Stimulated activated memory B cell treated with anti-CD40 and anti-IgM and Interleukin-4, amounts not matched to agents 10 μg/mL and 1 μg/mL and 100 μg/mL, for 72 hours (primary cell): ENCODE results near the gene CAGE1.

Experiments
- ATAC-seq: fragments of 150-1000 bp; cut with Tn5 transposase; 2 replicates; pipeline ENCODE4 v1.10.0; 2021
- H3K27ac Mint-ChIP-seq: one replicate; pipeline ENCODE4 v1.8.0; 2022; ENCODE audit warnings: mild to moderate bottlenecking, mixed read lengths
- H3K27me3 Mint-ChIP-seq: one replicate; pipeline ENCODE4 v1.8.0; 2022; ENCODE audit warnings: mixed read lengths
- H3K36me3 Mint-ChIP-seq: one replicate; pipeline ENCODE4 v1.8.0; 2022; ENCODE audit warnings: mixed read lengths
- H3K4me1 Mint-ChIP-seq: one replicate; pipeline ENCODE4 v1.8.0; 2022; ENCODE audit warnings: mixed read lengths
- H3K4me3 Mint-ChIP-seq: one replicate; pipeline ENCODE4 v1.8.0; 2022; ENCODE audit warnings: mild to moderate bottlenecking, moderate library complexity, mixed read lengths
- H3K9me3 Mint-ChIP-seq: one replicate; pipeline ENCODE4 v1.8.0; 2022; ENCODE audit warnings: mixed read lengths

CAGE1 gene

DNA sequence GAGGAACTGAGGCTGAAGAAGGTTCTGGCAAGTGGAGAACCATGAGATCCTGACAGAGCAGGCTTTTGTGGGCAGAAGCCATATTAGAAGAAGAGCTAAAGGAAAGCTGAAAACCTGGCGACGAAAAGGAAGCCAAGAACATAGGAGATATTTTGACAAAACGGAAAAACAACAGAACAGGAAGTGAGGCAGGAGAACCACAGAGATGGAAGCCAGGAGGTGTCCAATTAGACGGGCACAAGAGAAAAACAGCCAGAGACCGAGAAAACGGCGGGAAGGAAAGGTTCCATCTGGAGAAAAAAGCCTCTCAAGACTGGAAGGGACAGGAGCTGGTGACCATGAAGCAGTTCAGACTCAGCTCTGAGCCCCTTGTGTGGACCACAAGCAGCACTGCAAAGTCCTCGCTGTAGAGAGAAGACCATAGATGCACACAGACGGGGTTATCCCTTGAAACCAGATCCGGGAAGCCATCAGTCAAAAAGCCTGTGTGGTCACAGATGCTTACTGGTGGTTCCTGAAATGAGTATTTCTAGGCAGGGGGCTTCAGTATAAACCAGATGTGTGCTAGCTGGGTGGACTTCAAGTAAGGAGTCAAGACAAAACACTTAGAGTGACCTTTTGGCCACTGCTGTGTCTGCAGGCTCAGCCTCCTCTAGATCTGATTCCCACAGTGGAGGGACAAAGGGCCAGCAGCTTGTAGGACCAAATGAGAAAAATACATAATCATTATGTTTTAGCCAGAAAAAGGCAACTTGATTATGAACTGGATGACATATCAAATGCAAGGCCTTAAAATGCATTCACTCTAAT lies 107.2 kb downstream of the CAGE1 start:
- ATAC-seq = peak; percentile 18
- Mint-ChIP-seq H3K27ac (peak overlapping the region; percentile 70), H3K4me3 (peak overlapping the region; percentile 10), H3K27me3 (no peaks in the 10 kb centered on the region), H3K36me3 (peaks cover 29% of the 10 kb centered on the region), H3K9me3 (no peaks in the 10 kb centered on the region), H3K4me1 (peaks cover 34% of the 10 kb centered on the region)
